HepG2 (cell line): ENCODE results near the gene AMIGO2. TPM values are rescaled to one million over a fixed set of nuclear protein-coding genes. Genes with fewer than 3 reads are reported as not detected.
"Not testable (repeated sequence)": the region's sequence is repeated elsewhere in the genome, so short reads cannot be mapped to it uniquely, and the experiment has no call there.

ENCODE experiments used
- ATAC-seq: fragments of 200-7000 bp; cut with Tn5 transposase; 3 replicates; pipeline ENCODE4 v1.9.1; 2020; ENCODE audit warnings: mild to moderate bottlenecking, moderate library complexity
- BruUV-seq: library from RNA; stranded (reverse); fragments of 400-500 nt; replicated peaks from 2 replicates; lab custom pipeline; 2021; lab: Mats Ljungman, UMichigan
- CTCF ChIA-PET: fragments of 300-600 bp; formaldehyde crosslinking; extraction: SDS; loops from one replicate; lab custom pipeline; 2021; ENCODE audit warnings: low total read pairs, inconsistent platforms, low intra/inter-chr PET ratio; lab: Yijun Ruan, JAX
- POLR2A ChIA-PET: fragments of 350-600 bp; sonication (Branson Sonifier 250); formaldehyde crosslinking; loops from one replicate; lab custom pipeline; 2020; ENCODE audit warnings: antibody characterized with exemption, inconsistent platforms; lab: Yijun Ruan, JAX
- DNase-seq: peaks from one replicate; pipeline ENCODE4 v3.0.0-alpha.2; 2015; ENCODE audit warnings: low spot score
- FAIRE-seq: peaks from 3 replicates; lab custom pipeline; 2011; peaks lifted over from hg19 to GRCh38; lab: Jason Lieb, UNC
- H2AFZ ChIP-seq: one replicate; pipeline ENCODE4 v1.6.1; 2011; ENCODE audit warnings: low read length, inconsistent platforms
- H3K27ac ChIP-seq: fragments of 300-600 bp; 3 replicates; pipeline ENCODE4 v1.8.0; 2011; ENCODE audit warnings: mixed run types, mild to moderate bottlenecking, mixed read lengths, low read length, inconsistent platforms; ENCODE audit not compliant: insufficient read depth; ENCODE audit errors: extremely low read length
- H3K27me3 ChIP-seq, 2 experiments: fragments of 200-600 bp in 1 of 2; 2 replicates in 1 of 2; 3 replicates in 1 of 2; pipeline versions ENCODE4 v1.6.0 to v1.8.0; 2011; ENCODE audit warnings: low read length in 2 of 2, mild to moderate bottlenecking in 2 of 2, moderate library complexity in 2 of 2, inconsistent platforms in 1 of 2; ENCODE audit not compliant: insufficient read depth in 2 of 2, control insufficient read depth in 1 of 2
- H3K36me3 ChIP-seq, 2 experiments: fragments of 200-600 bp in 1 of 2; replicated peaks in 1 of 2; 2 replicates in 1 of 2; 3 replicates in 1 of 2; pipeline versions ENCODE4 v1.5.1 to v1.8.0; 2011; ENCODE audit warnings: low read length in 2 of 2, inconsistent platforms in 1 of 2; ENCODE audit not compliant: insufficient read depth in 2 of 2, control insufficient read depth in 1 of 2
- H3K4me1 ChIP-seq: 2 replicates; pipeline ENCODE4 v1.5.1; 2012; ENCODE audit warnings: low read length, inconsistent platforms; ENCODE audit not compliant: insufficient read depth
- H3K4me2 ChIP-seq: 2 replicates; pipeline ENCODE4 v1.6.0; 2011; ENCODE audit warnings: low read depth, low read length, inconsistent platforms
- H3K4me3 ChIP-seq, 3 experiments: fragments of 200-600 bp in 1 of 3; sonication (generic), shearing (Covaris generic) in 1 of 3; replicated peaks in 1 of 3; 2 replicates each; pipeline ENCODE4 v1.5.1; 2011 to 2016; ENCODE audit warnings: low read length in 3 of 3, inconsistent platforms in 2 of 3, low read depth in 2 of 3, mild to moderate bottlenecking in 2 of 3, control low read depth in 1 of 3, mixed read lengths in 1 of 3; ENCODE audit not compliant: insufficient read depth in 1 of 3
- H3K79me2 ChIP-seq: one replicate; pipeline ENCODE4 v1.6.1; 2011; ENCODE audit warnings: low read length, inconsistent platforms; ENCODE audit not compliant: insufficient read depth
- H3K9ac ChIP-seq: 2 replicates; pipeline ENCODE4 v1.6.0; 2011; ENCODE audit warnings: mild to moderate bottlenecking, low read depth, low read length, inconsistent platforms; ENCODE audit not compliant: insufficient read depth
- H3K9me3 ChIP-seq: 2 replicates; pipeline ENCODE4 v1.5.1; 2012; ENCODE audit warnings: mild to moderate bottlenecking, low read length
- H4K20me1 ChIP-seq: 2 replicates; pipeline ENCODE4 v1.6.0; 2011; ENCODE audit warnings: inconsistent platforms, mild to moderate bottlenecking, low read length, moderate library complexity; ENCODE audit not compliant: insufficient read depth
- ATRX ChIP-seq: sonication (generic); formaldehyde crosslinking; IDR thresholded peaks from 2 replicates; pipeline ENCODE4 v1.4.0; 2020; ENCODE audit warnings: missing genetic modification reagents, borderline replicate concordance
- GLI4 ChIP-seq: sonication (generic); formaldehyde crosslinking; IDR thresholded peaks from 2 replicates; pipeline ENCODE4 v1.5.1; 2020; ENCODE audit warnings: missing genetic modification reagents, mild to moderate bottlenecking, moderate library complexity, borderline replicate concordance
- POLR2AphosphoS5 ChIP-seq: IDR thresholded peaks from 2 replicates; pipeline ENCODE4 v1.6.1; 2012; ENCODE audit warnings: low read depth, low read length
- SPEN ChIP-seq: sonication (generic); formaldehyde crosslinking; IDR thresholded peaks from 2 replicates; pipeline ENCODE4 v1.5.1; 2020; ENCODE audit warnings: low read depth, mild to moderate bottlenecking, missing genetic modification reagents
- TP53 ChIP-seq: sonication (generic); formaldehyde crosslinking; conservative IDR thresholded peaks from 2 replicates; pipeline ENCODE4 v1.4.0; 2020; ENCODE audit warnings: missing genetic modification reagents
- ZMAT3 ChIP-seq: sonication (generic); formaldehyde crosslinking; conservative IDR thresholded peaks from 2 replicates; pipeline ENCODE4 v1.7.0; 2021; ENCODE audit warnings: missing genetic modification reagents
- ZNF160 ChIP-seq: sonication (generic); formaldehyde crosslinking; IDR thresholded peaks from 2 replicates; pipeline ENCODE4 v1.8.0; 2022; ENCODE audit warnings: mild to moderate bottlenecking, inconsistent platforms, missing genetic modification reagents
- ZNF225 ChIP-seq: sonication (generic); formaldehyde crosslinking; IDR thresholded peaks from 2 replicates; pipeline ENCODE4 v1.4.0; 2020; ENCODE audit warnings: mild to moderate bottlenecking, missing genetic modification reagents
- ZNF296 ChIP-seq: sonication (generic); formaldehyde crosslinking; conservative IDR thresholded peaks from 2 replicates; pipeline ENCODE4 v1.5.0; 2020; ENCODE audit warnings: mild to moderate bottlenecking, missing genetic modification reagents
- ZNF335 ChIP-seq: sonication (generic); formaldehyde crosslinking; IDR thresholded peaks from 2 replicates; pipeline ENCODE4 v1.4.0; 2020; ENCODE audit warnings: missing genetic modification reagents
- ZNF33A ChIP-seq: sonication (generic); formaldehyde crosslinking; IDR thresholded peaks from 2 replicates; pipeline ENCODE4 v1.5.1; 2020; ENCODE audit warnings: missing genetic modification reagents, mild to moderate bottlenecking, moderate library complexity, borderline replicate concordance
- ZNF703 ChIP-seq: sonication (generic); formaldehyde crosslinking; IDR thresholded peaks from 2 replicates; pipeline ENCODE4 v1.5.1; 2020; ENCODE audit warnings: missing genetic modification reagents, mild to moderate bottlenecking, moderate library complexity, borderline replicate concordance
- WGBS: methylation state at CpG from one replicate; pipeline ENCODE4 v1.1.6; 2017; ENCODE audit warnings: low lambda C conversion rate; 5-methylcytosine and 5-hydroxymethylcytosine counted together
- in situ Hi-C: cut with HindIII; loops from 2 replicates; pipeline ENCODE4 v1.10.0; 2017; ENCODE audit warnings: low pct_unique_long_range_greater_than_20kb; ENCODE audit not compliant: extremely low pct_ligation_motif_present
- intact Hi-C: fragments of 100-400 bp; cut with micrococcal nuclease; formaldehyde crosslinking; loops from one replicate; pipeline ENCODE4 v1.10.0; 2022; ENCODE audit not compliant: unreplicated experiment
- polyA plus RNA-seq, 8 experiments: library from polyadenylated mRNA; depleted of rRNA in 3 of 8; stranded (reverse) in 7 of 8; unstranded in 1 of 8; fragments of >200 nt; fragmentation: Illumina TruSeq in 4 of 8; extraction: Trizol in 4 of 8; gene quantifications; 2 replicates each; pipeline versions ENCODE4 v1.2.1 to v1.2.3, GENCODE V29; 2011 to 2016; ENCODE audit warnings: low read depth in 4 of 8, missing spikeins in 1 of 8, mixed read lengths in 1 of 8; ENCODE audit not compliant: insufficient read depth in 1 of 8
- total RNA-seq, 5 experiments: library from RNA; depleted of rRNA; stranded (reverse); fragments of >200 nt; fragmentation: Illumina TruSeq; extraction: Trizol; gene quantifications; 2 replicates each; pipeline ENCODE4 v1.2.3, GENCODE V29; 2016; ENCODE audit warnings: low read depth in 1 of 5

AMIGO2 gene
- total and polyA plus RNA-seq, 2 of the 13 experiments (the other 11 are each of a cell fraction or from before 2014, with no cell fraction given), result not detected

- H3K36me3 ChIP-seq, intact Hi-C loops, POLR2A ChIA-PET, H3K4me1 ChIP-seq, H4K20me1 ChIP-seq, in situ Hi-C loops, H3K9me3 ChIP-seq, CTCF ChIA-PET, H3K27me3 ChIP-seq, H3K27ac ChIP-seq, ATAC-seq, BruUV-seq, H3K4me3 ChIP-seq, H2AFZ ChIP-seq, H3K4me2 ChIP-seq, FAIRE-seq, DNase-seq, H3K79me2 ChIP-seq, H3K9ac ChIP-seq: not testable (repeated sequence)
- 2% methylated on average over 3 of the region's 3 CpGs for WGBS
Observed at GRCh38 chr12:47055856-47056255, 23.9 kb downstream of the AMIGO2 start.

- TF ChIP-seq ZMAT3 (CRISPR knock-in tag) (no peak), TP53 (no peak), POLR2AphosphoS5 (no peak), ZNF33A (CRISPR knock-in tag) (no peak), SPEN (no peak), ATRX (no peak), ZNF160 (no peak), ZNF703 (CRISPR knock-in tag) (no peak), ZNF296 (CRISPR knock-in tag) (no peak), ZNF335 (no peak), ZNF225 (no peak), GLI4 (no peak)
- intact Hi-C loops, result no loop called here
- H3K27ac ChIP-seq, result no peak overlapping the region
- H3K27me3 ChIP-seq, result peaks cover 0 to 7% of the 10 kb centered on the region in 2 experiments; a peak in 1 of 5 replicates
- no peak overlapping the region for H3K4me2 ChIP-seq
- H3K79me2 ChIP-seq, result no peaks in the 10 kb centered on the region
- H3K9me3 ChIP-seq, result peaks cover 12% of the 10 kb centered on the region; the same call in 1 of the 2 replicates
- in situ Hi-C loops, result no loop called here
- no peaks in the 10 kb centered on the region for H3K36me3 ChIP-seq
- POLR2A ChIA-PET, result no interaction called here
- no peak overlapping the region for H3K9ac ChIP-seq
- FAIRE-seq (no peak), ATAC-seq (no peak), DNase-seq (no peak)
- H2AFZ ChIP-seq, result no peak overlapping the region
- no TSS peak for BruUV-seq
- no peaks in the 10 kb centered on the region for H4K20me1 ChIP-seq
- no peaks in the 10 kb centered on the region for H3K4me1 ChIP-seq
- CTCF ChIA-PET, result no interaction called here
- WGBS, result 6% methylated on average over 4 of the region's 4 CpGs
- no peak overlapping the region for H3K4me3 ChIP-seq
Observed at GRCh38 chr12:47054659-47055058, 25.1 kb downstream of the AMIGO2 start.
